Ectodermal cell (in vitro differentiated cells): ENCODE data around the gene NPSR1.
"Not testable (repeated sequence)": the region's sequence is repeated elsewhere in the genome, so short reads cannot be mapped to it uniquely, and the experiment has no call there.

Experiments used
- H3K27ac ChIP-seq: 2 replicates; pipeline ENCODE4 v1.7.0; 2013; ENCODE audit warnings: mild to moderate bottlenecking, low read depth, low read length; ENCODE audit not compliant: insufficient read depth, poor library complexity, severe bottlenecking
- H3K27me3 ChIP-seq: 2 replicates; pipeline ENCODE4 v1.7.0; 2013; ENCODE audit warnings: mild to moderate bottlenecking, low read length; ENCODE audit not compliant: insufficient read depth, control insufficient read depth, poor library complexity, severe bottlenecking
- H3K36me3 ChIP-seq: one replicate; pipeline ENCODE4 v1.7.0; 2013; ENCODE audit warnings: low read length; ENCODE audit not compliant: control insufficient read depth, insufficient read depth
- H3K4me1 ChIP-seq: one replicate; pipeline ENCODE4 v1.7.0; 2013; ENCODE audit warnings: low read length; ENCODE audit not compliant: control insufficient read depth, insufficient read depth
- H3K4me3 ChIP-seq: 2 replicates; pipeline ENCODE4 v1.7.0; 2013; ENCODE audit warnings: low read depth, low read length, control low read depth; ENCODE audit not compliant: insufficient read depth
- H3K9me3 ChIP-seq: 2 replicates; pipeline ENCODE4 v1.7.0; 2013; ENCODE audit warnings: mild to moderate bottlenecking, low read length, moderate library complexity; ENCODE audit not compliant: control insufficient read depth
- WGBS, 2 experiments: methylation state at CpG; one replicate each; pipeline ENCODE4 v1.1.7; 2013; ENCODE audit warnings: missing lambda C conversion rate in 2 of 2; 5-methylcytosine and 5-hydroxymethylcytosine counted together

NPSR1 gene

GRCh38 chr7:34762764-34763163 is 104.7 kb downstream of the NPSR1 start:
- no peaks in the 10 kb centered on the region for H3K4me1 ChIP-seq
- no peaks in the 10 kb centered on the region for H3K36me3 ChIP-seq
- WGBS, 2 experiments = 94% methylated on average over 2 of the region's 2 CpGs
- no peaks in the 10 kb centered on the region for H3K27me3 ChIP-seq
- H3K27ac ChIP-seq = no peak overlapping the region
- H3K9me3 ChIP-seq = no peaks in the 10 kb centered on the region
- no peak overlapping the region for H3K4me3 ChIP-seq

- no peak overlapping the region for H3K4me3 ChIP-seq
- H3K9me3 ChIP-seq = no peaks in the 10 kb centered on the region
- no peak overlapping the region for H3K27ac ChIP-seq
- no peaks in the 10 kb centered on the region for H3K27me3 ChIP-seq
- H3K36me3 ChIP-seq = no peaks in the 10 kb centered on the region
- no peaks in the 10 kb centered on the region for H3K4me1 ChIP-seq
Measured at GRCh38 chr7:34772296-34772938, 114.4 kb downstream of the NPSR1 start.

- Histone ChIP-seq H3K9me3 (no peaks in the 10 kb centered on the region), H3K36me3 (no peaks in the 10 kb centered on the region), H3K27me3 (no peaks in the 10 kb centered on the region), H3K4me3 (no peak overlapping the region), H3K4me1 (no peaks in the 10 kb centered on the region), H3K27ac (no peak overlapping the region)
- WGBS, 2 experiments = 91 to 100% methylated on average over 1 of the region's 1 CpG
Measured at GRCh38 chr7:34776748-34777358, 118.8 kb downstream of the NPSR1 start.

- Histone ChIP-seq H3K4me1 (no peaks in the 10 kb centered on the region), H3K9me3 (no peaks in the 10 kb centered on the region), H3K27ac (no peak overlapping the region), H3K27me3 (no peaks in the 10 kb centered on the region), H3K36me3 (no peaks in the 10 kb centered on the region), H3K4me3 (no peak overlapping the region)
- WGBS, 2 experiments = 85 to 91% methylated on average over 3 of the region's 3 CpGs
Measured at GRCh38 chr7:34780546-34780945, 122.5 kb downstream of the NPSR1 start.

- H3K27ac ChIP-seq = no peak overlapping the region
- WGBS, 2 experiments = 85% methylated on average over 1 of the region's 1 CpG; no CpG with 5 or more reads in 1 of the 2 experiments
- no peaks in the 10 kb centered on the region for H3K36me3 ChIP-seq
- no peaks in the 10 kb centered on the region for H3K27me3 ChIP-seq
- H3K9me3 ChIP-seq = no peaks in the 10 kb centered on the region
- H3K4me3 ChIP-seq = no peak overlapping the region
- H3K4me1 ChIP-seq = no peaks in the 10 kb centered on the region
Measured at GRCh38 chr7:34787586-34787985, 129.6 kb downstream of the NPSR1 start.

- Histone ChIP-seq H3K4me3 (no peak overlapping the region), H3K27me3 (no peaks in the 10 kb centered on the region), H3K9me3 (no peaks in the 10 kb centered on the region), H3K4me1 (no peaks in the 10 kb centered on the region), H3K27ac (no peak overlapping the region), H3K36me3 (no peaks in the 10 kb centered on the region)
- WGBS, 2 experiments = 82 to 100% methylated on average over 2 of the region's 2 CpGs
Measured at GRCh38 chr7:34806831-34807230, 148.8 kb downstream of the NPSR1 start.

GRCh38 chr7:34807548-34808340 is 149.7 kb downstream of the NPSR1 start:
- Histone ChIP-seq H3K36me3 (no peaks in the 10 kb centered on the region), H3K4me1 (no peaks in the 10 kb centered on the region), H3K27me3 (no peaks in the 10 kb centered on the region), H3K9me3 (no peaks in the 10 kb centered on the region), H3K27ac (no peak overlapping the region), H3K4me3 (no peak overlapping the region)
- WGBS, 2 experiments = 93 to 94% methylated on average over 4 to 5 of the region's 7 CpGs

GRCh38 chr7:34814203-34814842 is 156.3 kb downstream of the NPSR1 start:
- H3K27me3 ChIP-seq, H3K27ac ChIP-seq, H3K36me3 ChIP-seq, H3K4me1 ChIP-seq, H3K9me3 ChIP-seq, H3K4me3 ChIP-seq: not testable (repeated sequence)
- 84 to 88% methylated on average over 7 of the region's 7 CpGs for WGBS, 2 experiments

GRCh38 chr7:34821932-34822558 is 164.0 kb downstream of the NPSR1 start:
- H3K4me3 ChIP-seq = no peak overlapping the region

More at GRCh38 chr7:34821932-34822558, 164.0 kb downstream of the NPSR1 start:
- H3K9me3 ChIP-seq = no peaks in the 10 kb centered on the region
- no peaks in the 10 kb centered on the region for H3K27me3 ChIP-seq
- no peaks in the 10 kb centered on the region for H3K4me1 ChIP-seq
- no peak overlapping the region for H3K27ac ChIP-seq
- WGBS, 2 experiments = 92 to 93% methylated on average over 15 to 16 of the region's 16 CpGs
- H3K36me3 ChIP-seq = no peaks in the 10 kb centered on the region
